Cardiac muscle cell (in vitro differentiated cells and primary cell): Measurements from ENCODE around the gene MYOM1. TPM values are rescaled to one million over a fixed set of nuclear protein-coding genes. Genes with fewer than 3 reads are reported as not detected.

Source experiments
- DNase-seq, 2 donors: peaks; one replicate each; pipeline versions ENCODE4 v3.0.0 to v3.0.0-alpha.2; 2010 to 2017; ENCODE audit warnings: low read depth in 1 of 2, low spot score in 1 of 2
- H3K27ac ChIP-seq: fragments of 200-600 bp; sonication (generic); 2 replicates; pipeline ENCODE4 v1.5.1; 2016
- H3K27me3 ChIP-seq: fragments of 200-600 bp; sonication (generic); 2 replicates; pipeline ENCODE4 v1.6.0; 2016; ENCODE audit warnings: control low read depth
- H3K36me3 ChIP-seq: fragments of 200-600 bp; sonication (generic); 2 replicates; pipeline ENCODE4 v1.5.1; 2016; ENCODE audit warnings: control low read depth
- H3K4me1 ChIP-seq: fragments of 200-600 bp; sonication (generic); 2 replicates; pipeline ENCODE4 v1.8.1; 2017; ENCODE audit warnings: low read depth, mild to moderate bottlenecking, mixed run types
- H3K4me3 ChIP-seq: fragments of 200-600 bp; sonication (generic); 2 replicates; pipeline ENCODE4 v1.5.1; 2016; ENCODE audit warnings: mild to moderate bottlenecking
- H3K9me3 ChIP-seq: fragments of 200-600 bp; sonication (generic); 2 replicates; pipeline ENCODE4 v1.5.1; 2017; ENCODE audit warnings: low read depth, mild to moderate bottlenecking, control low read depth
- polyA plus RNA-seq: library from polyadenylated mRNA; unstranded; fragments of >200 nt; fragmentation: Nextera tagmentation; extraction: Ambion mirVana; gene quantifications from 2 replicates; pipeline ENCODE4 v1.2.1, GENCODE V29; 2016
- total RNA-seq: library from RNA; depleted of rRNA; stranded (reverse); fragments of >200 nt; gene quantifications from 2 replicates; pipeline ENCODE4 v1.2.3, GENCODE V29; 2016
- TF ChIP-seq, protein P1 (sequence below): IDR thresholded peaks from 2 replicates; pipeline ENCODE4 v1.5.1; 2012; ENCODE audit warnings: low read depth, mild to moderate bottlenecking, low read length

Gene MYOM1
- total and polyA plus RNA-seq, 2 experiments from 2014 or later, result 194 to 219 TPM

DNA sequence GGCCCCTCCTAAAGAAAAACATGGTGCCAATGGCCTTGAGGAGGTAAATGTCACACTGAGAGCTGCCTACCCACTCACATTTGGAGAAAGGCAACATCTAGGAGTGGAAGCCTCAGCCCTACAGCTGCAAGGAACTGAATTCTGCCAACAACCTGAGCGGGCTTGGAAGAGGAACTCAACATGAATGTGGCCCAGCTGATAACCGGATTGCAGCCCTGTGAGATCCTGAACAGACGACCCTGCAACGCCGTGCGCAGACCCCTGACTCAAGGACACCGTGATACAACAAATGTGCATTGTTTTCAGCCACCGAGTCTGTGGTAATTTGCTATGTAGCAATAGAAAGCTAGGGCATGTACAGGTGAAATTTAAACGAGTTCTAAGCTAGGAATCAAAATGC, 99.4 kb downstream of the MYOM1 start:
- TF ChIP-seq, protein P1, sequence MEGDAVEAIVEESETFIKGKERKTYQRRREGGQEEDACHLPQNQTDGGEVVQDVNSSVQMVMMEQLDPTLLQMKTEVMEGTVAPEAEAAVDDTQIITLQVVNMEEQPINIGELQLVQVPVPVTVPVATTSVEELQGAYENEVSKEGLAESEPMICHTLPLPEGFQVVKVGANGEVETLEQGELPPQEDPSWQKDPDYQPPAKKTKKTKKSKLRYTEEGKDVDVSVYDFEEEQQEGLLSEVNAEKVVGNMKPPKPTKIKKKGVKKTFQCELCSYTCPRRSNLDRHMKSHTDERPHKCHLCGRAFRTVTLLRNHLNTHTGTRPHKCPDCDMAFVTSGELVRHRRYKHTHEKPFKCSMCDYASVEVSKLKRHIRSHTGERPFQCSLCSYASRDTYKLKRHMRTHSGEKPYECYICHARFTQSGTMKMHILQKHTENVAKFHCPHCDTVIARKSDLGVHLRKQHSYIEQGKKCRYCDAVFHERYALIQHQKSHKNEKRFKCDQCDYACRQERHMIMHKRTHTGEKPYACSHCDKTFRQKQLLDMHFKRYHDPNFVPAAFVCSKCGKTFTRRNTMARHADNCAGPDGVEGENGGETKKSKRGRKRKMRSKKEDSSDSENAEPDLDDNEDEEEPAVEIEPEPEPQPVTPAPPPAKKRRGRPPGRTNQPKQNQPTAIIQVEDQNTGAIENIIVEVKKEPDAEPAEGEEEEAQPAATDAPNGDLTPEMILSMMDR, result no peak
- no peaks in the 10 kb centered on the region for H3K27me3 ChIP-seq
- no peaks in the 10 kb centered on the region for H3K4me1 ChIP-seq
- H3K27ac ChIP-seq, result no peak overlapping the region
- peaks cover 71% of the 10 kb centered on the region for H3K36me3 ChIP-seq
- no peak for DNase-seq
- no peak overlapping the region for H3K4me3 ChIP-seq
- no peaks in the 10 kb centered on the region for H3K9me3 ChIP-seq

DNA sequence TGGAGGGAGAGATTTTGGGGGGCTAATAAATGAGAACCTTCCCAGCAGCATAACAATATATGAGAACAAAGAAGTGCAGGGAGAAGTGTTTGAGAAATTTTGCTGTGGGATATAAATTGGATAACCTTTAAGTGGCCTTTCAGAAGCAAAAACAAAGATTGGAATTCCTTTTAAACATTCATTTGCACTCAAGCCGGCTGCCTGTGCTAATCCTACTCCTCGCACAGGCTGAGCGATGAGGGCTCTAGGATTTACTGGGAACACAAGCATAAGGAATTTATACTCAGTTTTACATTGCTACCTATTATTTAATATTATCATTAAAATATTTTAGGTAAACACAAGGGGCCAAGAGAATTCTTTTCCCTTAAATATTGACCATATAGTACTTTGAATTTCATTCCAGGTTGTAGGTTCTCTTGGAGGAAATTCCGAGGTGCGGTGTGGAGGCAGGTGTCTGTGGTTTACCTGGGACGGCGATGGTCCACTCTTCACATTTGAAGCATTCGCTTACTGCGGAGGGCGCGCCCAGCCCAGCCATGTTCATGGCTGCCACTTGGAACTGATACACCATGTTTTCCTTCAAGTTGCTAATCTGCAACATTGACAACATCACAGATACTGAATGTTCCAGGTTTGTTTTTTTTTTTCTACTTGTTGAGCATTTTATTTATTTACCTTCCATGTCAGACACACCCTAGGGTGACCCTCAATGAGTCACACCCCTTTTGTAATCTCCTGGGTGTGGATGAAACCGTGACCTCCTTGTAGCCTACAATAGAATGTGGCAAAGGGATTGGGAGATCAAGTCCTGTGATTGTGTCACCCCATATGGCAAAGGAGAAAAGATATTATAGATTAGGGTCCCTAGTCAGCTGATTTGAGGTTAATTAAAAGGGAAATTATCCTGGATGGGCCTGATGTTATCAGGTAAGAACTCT, 100.1 kb downstream of the MYOM1 start:
- no peak overlapping the region for H3K4me3 ChIP-seq
- TF ChIP-seq, protein P1, result no peak
- H3K27ac ChIP-seq, result no peak overlapping the region
- no peak for DNase-seq
- H3K36me3 ChIP-seq, result peaks cover 72% of the 10 kb centered on the region
- H3K9me3 ChIP-seq, result no peaks in the 10 kb centered on the region
- H3K4me1 ChIP-seq, result no peaks in the 10 kb centered on the region
- H3K27me3 ChIP-seq, result no peaks in the 10 kb centered on the region

DNA sequence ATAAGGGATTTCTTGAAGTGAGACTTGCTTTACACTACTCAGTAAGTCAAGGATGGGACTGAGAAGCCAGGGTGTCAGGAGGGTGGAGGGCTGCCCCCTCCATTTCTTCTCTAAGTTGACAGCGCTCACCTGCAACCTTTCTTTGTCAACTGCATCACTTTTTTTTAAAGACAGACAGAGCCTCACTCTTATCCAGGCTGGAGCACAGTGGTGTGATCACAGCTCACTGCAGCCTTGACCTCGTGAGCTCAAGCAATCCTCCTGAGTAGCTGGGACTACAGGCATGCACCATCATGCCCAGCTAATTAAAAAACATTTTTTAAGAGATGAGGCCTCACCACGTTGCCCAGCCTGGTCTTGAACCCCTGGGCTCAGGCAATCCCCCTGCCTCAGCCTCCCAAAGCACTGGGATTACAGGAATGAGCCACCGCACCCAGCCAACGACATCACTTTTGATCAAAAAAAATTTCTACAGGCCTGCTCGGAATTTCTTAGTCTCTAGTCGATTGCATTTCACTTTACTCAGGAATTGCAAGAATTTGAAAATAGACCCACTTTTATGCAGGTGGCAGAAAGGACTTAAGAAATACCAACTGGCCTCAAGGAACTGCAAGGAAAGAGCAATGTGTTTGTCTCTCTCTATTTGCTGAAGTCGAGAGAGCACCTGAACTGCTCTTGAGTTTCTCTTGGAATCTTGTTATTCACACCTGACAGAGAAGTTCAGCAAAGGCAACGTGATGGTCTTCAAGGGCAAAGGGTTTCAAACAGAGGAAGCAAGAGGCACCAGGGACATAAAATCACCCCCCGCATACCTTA, 101.4 kb downstream of the MYOM1 start:
- no peak overlapping the region for H3K27ac ChIP-seq
- TF ChIP-seq, protein P1, result no peak
- H3K4me1 ChIP-seq, result no peaks in the 10 kb centered on the region
- no peaks in the 10 kb centered on the region for H3K27me3 ChIP-seq
- H3K4me3 ChIP-seq, result no peak overlapping the region
- no peaks in the 10 kb centered on the region for H3K9me3 ChIP-seq
- peaks cover 78% of the 10 kb centered on the region for H3K36me3 ChIP-seq
- DNase-seq, result no peak

DNA sequence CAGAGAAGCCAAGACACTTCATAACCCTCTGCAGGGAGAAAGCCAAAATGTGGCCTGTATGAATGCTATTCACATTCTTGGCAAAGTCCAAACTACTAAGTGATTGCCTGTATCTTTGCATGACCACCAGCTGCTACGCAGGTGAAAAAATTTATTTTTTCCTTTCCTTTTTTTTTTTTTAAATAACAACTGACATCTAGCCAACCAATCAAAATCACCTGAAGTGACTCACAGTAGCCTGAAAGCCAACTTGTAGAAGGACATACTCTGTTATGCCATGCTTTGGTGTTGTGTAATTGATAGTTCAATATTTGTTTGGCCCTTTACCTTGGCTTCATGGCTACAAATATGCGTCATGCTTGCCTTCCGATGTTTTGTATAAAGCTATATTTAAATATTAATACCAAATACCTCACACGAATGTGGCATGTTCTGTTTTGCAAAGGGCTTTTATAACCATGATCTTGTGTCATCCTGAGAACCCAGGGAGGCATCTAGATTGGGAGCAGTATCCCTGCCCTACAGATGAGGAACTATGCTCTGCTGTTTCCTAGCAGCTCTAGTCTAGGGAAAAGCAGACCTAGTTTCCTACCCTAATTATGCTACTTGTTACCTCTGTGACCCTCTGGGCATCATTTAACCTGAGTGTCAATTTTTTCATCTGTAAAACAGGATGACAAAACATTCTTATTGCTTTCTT, 102.1 kb downstream of the MYOM1 start:
- DNase-seq, result no peak
- Histone ChIP-seq H3K36me3 (peaks cover 74% of the 10 kb centered on the region), H3K9me3 (no peaks in the 10 kb centered on the region), H3K4me3 (no peak overlapping the region), H3K27ac (no peak overlapping the region), H3K4me1 (no peaks in the 10 kb centered on the region), H3K27me3 (no peaks in the 10 kb centered on the region)
- TF ChIP-seq, protein P1, result no peak

DNA sequence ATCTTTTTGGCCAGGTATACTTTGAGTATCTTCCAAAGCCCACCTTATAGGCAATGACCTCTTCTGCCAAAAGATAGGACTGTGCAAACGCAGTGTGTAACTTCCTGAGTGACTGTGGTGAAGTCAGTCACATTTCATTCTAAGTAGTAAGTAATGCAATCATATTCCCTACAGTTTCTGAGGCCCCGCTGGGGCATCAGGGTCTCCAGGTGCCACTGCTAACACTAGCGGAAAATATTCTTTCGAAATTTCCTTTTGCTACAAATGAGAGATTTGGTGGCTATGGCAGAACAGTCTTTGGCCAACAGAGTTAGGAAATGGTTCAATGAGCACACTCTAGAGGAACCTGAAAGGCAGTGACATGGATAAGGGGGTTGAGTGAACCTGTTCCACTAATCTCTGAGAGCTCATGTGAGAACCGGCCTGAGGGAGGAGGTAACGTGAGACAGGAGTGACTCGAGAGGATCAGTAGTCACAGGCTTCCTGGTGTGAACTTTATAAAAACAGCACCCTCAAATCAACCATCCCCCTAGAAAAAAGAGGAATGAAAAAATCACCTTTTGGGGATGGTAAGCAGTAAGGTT, 104.2 kb downstream of the MYOM1 start:
- Histone ChIP-seq H3K36me3 (peaks cover 78% of the 10 kb centered on the region), H3K27ac (no peak overlapping the region), H3K27me3 (no peaks in the 10 kb centered on the region), H3K4me3 (no peak overlapping the region), H3K4me1 (no peaks in the 10 kb centered on the region), H3K9me3 (no peaks in the 10 kb centered on the region)
- DNase-seq, result no peak
- TF ChIP-seq, protein P1, result no peak
